T-helper 17 cell (primary cell): ENCODE results near the gene TBC1D22A. TPM values are rescaled to one million over a fixed set of nuclear protein-coding genes. Genes with fewer than 3 reads are reported as not detected.

ENCODE experiments used
- ATAC-seq: fragments of 150-1000 bp; cut with Tn5 transposase; 2 replicates; pipeline ENCODE4 v1.10.0; 2021; ENCODE audit warnings: mild to moderate bottlenecking, moderate library complexity
- DNase-seq, 3 donors: peaks; one replicate each; pipeline versions ENCODE4 v3.0.0 to v3.0.0-alpha.2; 2020 to 2021
- H3K9me3 ChIP-seq: one replicate; pipeline ENCODE4 v1.7.0; 2013; ENCODE audit warnings: low read length, mild to moderate bottlenecking; ENCODE audit not compliant: control insufficient read depth, poor library complexity, severe bottlenecking
- H3K27ac Mint-ChIP-seq: one replicate; pipeline ENCODE4 v1.8.0; 2022; ENCODE audit warnings: mild to moderate bottlenecking, moderate library complexity, mixed read lengths
- H3K27me3 Mint-ChIP-seq: one replicate; pipeline ENCODE4 v1.8.0; 2022; ENCODE audit warnings: mixed read lengths
- H3K36me3 Mint-ChIP-seq: one replicate; pipeline ENCODE4 v1.8.0; 2022; ENCODE audit warnings: low read depth, mixed read lengths
- H3K4me1 Mint-ChIP-seq: one replicate; pipeline ENCODE4 v1.8.0; 2022; ENCODE audit warnings: mild to moderate bottlenecking, mixed read lengths
- H3K4me3 Mint-ChIP-seq: one replicate; pipeline ENCODE4 v1.8.0; 2022; ENCODE audit warnings: mild to moderate bottlenecking, moderate library complexity, mixed read lengths
- total RNA-seq, 4 donors: library from RNA in 2 of 4; stranded (reverse) in 2 of 4; gene quantifications; one replicate each; pipeline ENCODE4 v1.2.3 and lab custom pipeline; 2022 to 2026

The TBC1D22A gene
- total RNA-seq, 2 donors from 2014 or later = 42.1 to 43.8 TPM

- Mint-ChIP-seq H3K27ac (no peak overlapping the region), H3K36me3 (no peaks in the 10 kb centered on the region), H3K27me3 (no peaks in the 10 kb centered on the region), H3K4me3 (no peak overlapping the region), H3K4me1 (peaks cover 5% of the 10 kb centered on the region)
- ATAC-seq (no peak), DNase-seq (no peak)
- no peaks in the 10 kb centered on the region for H3K9me3 ChIP-seq
Observed at GRCh38 chr22:47210112-47210657, 447.7 kb downstream of the TBC1D22A start.

- DNase-seq (no peak), ATAC-seq (no peak)
- Mint-ChIP-seq H3K4me3 (no peak overlapping the region), H3K4me1 (peaks cover 5% of the 10 kb centered on the region), H3K27ac (no peak overlapping the region), H3K27me3 (no peaks in the 10 kb centered on the region), H3K36me3 (no peaks in the 10 kb centered on the region)
- no peaks in the 10 kb centered on the region for H3K9me3 ChIP-seq
Observed at GRCh38 chr22:47210686-47211085, 448.2 kb downstream of the TBC1D22A start.

- no peak overlapping the region for H3K4me3 Mint-ChIP-seq
Observed at GRCh38 chr22:47213571-47214230, 451.3 kb downstream of the TBC1D22A start.

GRCh38 chr22:47215851-47216250 is 453.4 kb downstream of the TBC1D22A start:
- H3K27me3 Mint-ChIP-seq = peaks cover 7% of the 10 kb centered on the region
- H3K27ac Mint-ChIP-seq = no peak overlapping the region
- H3K4me3 Mint-ChIP-seq = no peak overlapping the region
- H3K9me3 ChIP-seq = no peaks in the 10 kb centered on the region
- H3K4me1 Mint-ChIP-seq = peaks cover 5% of the 10 kb centered on the region
- ATAC-seq (no peak), DNase-seq (no peak)
- H3K36me3 Mint-ChIP-seq = no peaks in the 10 kb centered on the region

More at GRCh38 chr22:47213571-47214230, 451.3 kb downstream of the TBC1D22A start:
- no peaks in the 10 kb centered on the region for H3K36me3 Mint-ChIP-seq
- no peaks in the 10 kb centered on the region for H3K9me3 ChIP-seq
- DNase-seq = peak in 1 of 3 donors; percentile 42
- H3K27ac Mint-ChIP-seq = peak overlapping the region; percentile 29
- H3K4me1 Mint-ChIP-seq = peaks cover 5% of the 10 kb centered on the region
- H3K27me3 Mint-ChIP-seq = peaks cover 6% of the 10 kb centered on the region
- ATAC-seq = peak; percentile 72

GRCh38 chr22:47218671-47219070 is 456.2 kb downstream of the TBC1D22A start:
- H3K27me3 Mint-ChIP-seq = peaks cover 7% of the 10 kb centered on the region
- no peak for DNase-seq
- no peak overlapping the region for H3K27ac Mint-ChIP-seq
- peaks cover 2% of the 10 kb centered on the region for H3K4me1 Mint-ChIP-seq
- H3K4me3 Mint-ChIP-seq = no peak overlapping the region
- H3K9me3 ChIP-seq = no peaks in the 10 kb centered on the region
- H3K36me3 Mint-ChIP-seq = no peaks in the 10 kb centered on the region
- no peak for ATAC-seq

GRCh38 chr22:47219789-47220188 is 457.3 kb downstream of the TBC1D22A start:
- no peak overlapping the region for H3K27ac Mint-ChIP-seq
- DNase-seq = no peak

GRCh38 chr22:47220752-47221151 is 458.3 kb downstream of the TBC1D22A start:
- ATAC-seq = no peak
- H3K27ac Mint-ChIP-seq = no peak overlapping the region
- DNase-seq = no peak

More at GRCh38 chr22:47219789-47220188, 457.3 kb downstream of the TBC1D22A start:
- H3K4me3 Mint-ChIP-seq = no peak overlapping the region
- peaks cover 2% of the 10 kb centered on the region for H3K4me1 Mint-ChIP-seq
- no peak for ATAC-seq
- H3K27me3 Mint-ChIP-seq = peaks cover 7% of the 10 kb centered on the region
- H3K36me3 Mint-ChIP-seq = no peaks in the 10 kb centered on the region
- no peaks in the 10 kb centered on the region for H3K9me3 ChIP-seq

GRCh38 chr22:47221840-47222615 is 459.6 kb downstream of the TBC1D22A start:
- no peaks in the 10 kb centered on the region for H3K9me3 ChIP-seq
- Mint-ChIP-seq H3K27me3 (peaks cover 7% of the 10 kb centered on the region), H3K4me1 (no peaks in the 10 kb centered on the region), H3K4me3 (no peak overlapping the region), H3K27ac (no peak overlapping the region), H3K36me3 (no peaks in the 10 kb centered on the region)
- ATAC-seq = no peak
- no peak for DNase-seq

More at GRCh38 chr22:47220752-47221151, 458.3 kb downstream of the TBC1D22A start:
- Mint-ChIP-seq H3K36me3 (no peaks in the 10 kb centered on the region), H3K27me3 (peaks cover 7% of the 10 kb centered on the region), H3K4me1 (no peaks in the 10 kb centered on the region), H3K4me3 (no peak overlapping the region)
- H3K9me3 ChIP-seq = no peaks in the 10 kb centered on the region

Other genes starting within 250 kb of the TBC1D22A start
- gene CELSR1, start 225.0 kb upstream of the TBC1D22A start, total RNA-seq = 1 to 10 TPM; 3.0 to 6.0 TPM
- gene GRAMD4, start 142.3 kb upstream of the TBC1D22A start, total RNA-seq = 10 to 100 TPM; 14.2 to 14.5 TPM
- 100 to 1,000 TPM; 164 to 174 TPM for gene CERK, start 24.4 kb upstream of the TBC1D22A start, total RNA-seq